Subcutaneous preadipocyte (primary cell): Measurements from ENCODE around the gene ZNF592. TPM values are rescaled to one million over a fixed set of nuclear protein-coding genes. Genes with fewer than 3 reads are reported as not detected.

Experiments
- small RNA-seq: library from RNA; depleted of rRNA; stranded (forward); fragments of <200 nt; gene quantifications from one replicate; pipeline ENCODE3, GENCODE V24; 2012
- total RNA-seq: library from RNA; depleted of rRNA; stranded (reverse); fragments of >200 nt; gene quantifications from 2 replicates; pipeline ENCODE4 v1.2.3, GENCODE V29; 2012

Gene ZNF592
- 7.7 and 10.4 TPM in 2 replicates for total RNA-seq

DNA sequence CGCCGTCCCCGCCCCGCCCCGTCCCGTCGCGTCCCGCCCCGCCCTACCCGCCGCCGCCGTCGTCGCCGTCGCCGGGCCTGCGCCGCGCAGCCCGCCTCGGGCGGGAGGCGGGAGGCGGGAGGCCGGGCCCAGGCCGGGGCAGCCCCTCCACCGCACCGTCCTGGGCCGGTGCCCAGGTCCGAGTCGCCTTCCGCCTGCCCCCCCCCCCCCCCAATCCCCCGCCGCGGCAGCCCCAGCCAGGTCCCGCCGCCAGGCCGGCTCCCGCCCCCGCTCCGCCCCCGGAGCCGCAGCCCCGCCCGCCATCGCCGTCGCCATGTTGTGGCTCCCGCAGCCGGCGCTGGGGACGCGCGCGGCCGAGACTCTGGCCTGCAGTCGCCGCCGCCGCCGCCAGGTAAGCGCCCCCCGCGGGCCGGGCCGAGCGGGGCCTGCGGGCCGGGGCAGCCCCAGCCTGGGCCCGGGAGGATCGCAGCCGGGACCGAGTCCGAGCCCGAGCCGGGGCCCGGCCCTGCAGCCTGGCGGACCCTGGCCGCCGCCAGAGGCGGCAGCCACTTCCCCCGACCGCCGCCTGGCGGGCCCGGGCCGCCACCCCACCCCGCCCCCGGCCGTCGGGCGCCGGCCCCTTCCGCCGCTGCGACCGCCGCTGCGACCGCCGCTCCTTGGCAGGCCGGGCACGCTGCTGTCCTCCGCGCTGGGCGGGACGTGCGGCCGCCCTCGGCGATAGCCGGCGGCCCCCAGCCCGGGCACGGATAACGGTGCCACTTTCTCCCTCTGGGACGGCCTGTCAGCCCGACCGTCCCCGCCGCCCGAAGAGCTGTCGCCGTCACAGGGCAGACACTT, at the start of gene ZNF592:
Gene ZNF592 (plus strand): TSS at position 319 of the 837 bp plus-strand sequence. CDS start 34,084 bp downstream, outside the sequence.

DNA sequence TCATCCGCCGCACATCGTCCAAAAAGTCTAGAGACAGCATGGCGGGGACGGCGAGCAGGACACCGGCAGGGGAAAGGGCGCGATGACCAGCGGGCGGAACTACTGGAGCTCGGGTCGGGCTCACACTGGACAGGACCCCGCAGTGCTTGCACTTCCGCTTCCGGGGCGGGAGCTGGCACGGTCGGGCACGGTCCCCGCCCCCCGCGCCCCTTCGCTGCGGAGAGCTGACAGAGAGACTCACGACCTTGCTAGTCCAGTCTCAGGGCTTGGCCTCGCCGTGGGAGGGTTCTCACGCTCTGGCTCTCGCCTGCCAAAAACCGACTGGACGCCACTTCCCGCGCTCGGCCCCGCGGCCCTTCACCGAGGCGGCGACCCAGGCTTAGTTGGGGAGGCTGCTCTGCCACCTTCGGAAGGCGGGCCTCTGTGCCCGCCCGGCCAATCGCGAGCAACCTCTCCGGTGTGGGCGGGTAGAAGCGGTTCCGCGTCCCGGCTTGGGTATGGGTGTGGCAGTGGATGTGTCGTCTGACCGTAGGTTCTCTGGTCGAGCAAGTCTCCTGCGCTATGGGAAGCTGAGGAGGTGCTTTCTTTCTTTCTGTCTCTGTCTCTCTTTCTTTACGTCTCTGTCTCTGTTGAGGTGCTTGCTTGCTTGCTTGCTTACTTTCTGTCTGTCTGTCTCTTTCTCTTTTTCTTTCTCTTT, 32.2 kb upstream of the ZNF592 start, which contains the start of gene SEC11A:
Gene SEC11A (minus strand): TSS at position 104 of the 697 bp plus-strand sequence. CDS start 64 bp downstream, at position 40.

DNA sequence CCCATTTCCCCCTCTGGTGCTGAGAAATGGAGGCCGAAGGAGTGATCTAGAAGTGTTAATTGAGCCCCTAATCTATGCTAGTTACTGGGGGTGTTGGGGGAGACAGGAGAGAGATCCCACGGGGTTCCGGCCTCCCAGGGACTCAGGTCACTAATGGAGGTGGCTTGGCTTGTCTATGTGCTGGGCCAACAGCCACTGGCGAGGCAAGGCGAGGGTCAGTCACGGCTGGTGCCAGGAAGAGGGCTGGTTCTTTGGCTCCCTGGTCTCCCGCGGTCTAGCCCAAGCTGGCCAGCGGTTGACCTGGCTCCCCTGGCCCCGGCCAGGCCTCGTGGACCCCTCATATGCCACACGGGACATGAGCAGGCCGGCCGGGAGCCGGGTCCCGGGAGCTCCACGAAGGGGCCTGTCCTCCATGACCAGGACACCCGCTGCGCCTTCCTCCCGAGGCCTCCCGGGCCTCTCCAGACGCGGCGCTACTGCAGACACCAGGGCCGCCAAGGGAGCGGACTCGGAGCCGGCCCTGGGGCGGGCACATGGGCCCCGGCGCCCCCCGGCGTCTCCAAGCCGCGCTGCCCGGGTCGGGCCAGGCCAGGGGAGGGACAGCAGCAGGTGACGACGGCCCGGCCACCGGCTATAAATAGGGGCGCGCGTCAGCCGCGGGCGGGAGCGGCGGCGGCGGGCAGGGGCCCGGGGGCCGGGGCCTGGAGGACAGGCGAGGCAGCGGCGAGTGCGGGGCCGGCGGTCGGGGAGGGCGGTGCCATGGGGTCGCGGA, 68.5 kb downstream of the ZNF592 start, which contains the start of gene ALPK3:
Gene ALPK3 (plus strand): TSS at position 663 of the 772 bp plus-strand sequence. CDS start 97 bp downstream, at position 760.

Small RNA genes lying within 50 kb of the gene (small RNA-seq; reads per million reads assigned to genes)
- gene RF00402 = not detected

Other genes with a start within 250 kb of the ZNF592 start
- 4.4 and 4.9 TPM in 2 replicates for gene ZSCAN2, start 147.6 kb upstream of the ZNF592 start, total RNA-seq
- 31.6 and 35.2 TPM in 2 replicates for gene WDR73, start 94.3 kb upstream of the ZNF592 start, total RNA-seq
- 1.8 and 3.3 TPM in 2 replicates for gene NMB, start 90.4 kb upstream of the ZNF592 start, total RNA-seq
- 118 and 134 TPM in 2 replicates for gene SEC11A, start 32.5 kb upstream of the ZNF592 start, total RNA-seq
- under 0.01 and 0.20 TPM in 2 replicates for gene ALPK3, start 68.8 kb downstream of the ZNF592 start, total RNA-seq
- not detected in 2 replicates for gene SLC28A1, start 136.1 kb downstream of the ZNF592 start, total RNA-seq
- 19.8 and 23.7 TPM in 2 replicates for gene PDE8A, start 233.3 kb downstream of the ZNF592 start, total RNA-seq